ENCODE measurements around the gene RNF224.

DNA sequence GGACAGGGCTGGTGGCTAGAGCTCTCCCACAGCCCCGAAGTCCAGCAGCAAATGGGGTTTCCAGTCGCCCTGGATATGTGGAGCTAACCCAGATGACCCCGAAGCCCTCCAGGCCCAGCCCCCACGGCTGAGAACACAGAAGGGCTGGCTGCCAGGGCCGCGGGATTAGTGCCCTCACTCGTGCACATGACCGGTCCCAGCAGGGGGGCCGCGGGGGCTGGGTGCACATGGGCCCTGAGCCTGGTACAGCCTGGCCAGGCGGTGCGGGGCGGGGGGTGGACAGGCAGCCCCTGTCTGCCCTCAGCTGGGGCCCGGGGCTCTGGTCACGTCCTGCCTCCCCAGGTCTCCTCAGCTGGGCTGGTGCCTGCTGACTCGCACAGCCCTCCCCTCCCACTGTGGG is 32.9 kb upstream of the RNF224 start:
- TF ChIP-seq REST (IDR thresholded peaks at IDR 0.05; ENCODE audit: unreplicated experiment) (no peak), POLR2AphosphoS5 (IDR thresholded peaks at IDR 0.05; ENCODE audit: low read depth) (no peak)
- TF ChIP-seq, protein P1, sequence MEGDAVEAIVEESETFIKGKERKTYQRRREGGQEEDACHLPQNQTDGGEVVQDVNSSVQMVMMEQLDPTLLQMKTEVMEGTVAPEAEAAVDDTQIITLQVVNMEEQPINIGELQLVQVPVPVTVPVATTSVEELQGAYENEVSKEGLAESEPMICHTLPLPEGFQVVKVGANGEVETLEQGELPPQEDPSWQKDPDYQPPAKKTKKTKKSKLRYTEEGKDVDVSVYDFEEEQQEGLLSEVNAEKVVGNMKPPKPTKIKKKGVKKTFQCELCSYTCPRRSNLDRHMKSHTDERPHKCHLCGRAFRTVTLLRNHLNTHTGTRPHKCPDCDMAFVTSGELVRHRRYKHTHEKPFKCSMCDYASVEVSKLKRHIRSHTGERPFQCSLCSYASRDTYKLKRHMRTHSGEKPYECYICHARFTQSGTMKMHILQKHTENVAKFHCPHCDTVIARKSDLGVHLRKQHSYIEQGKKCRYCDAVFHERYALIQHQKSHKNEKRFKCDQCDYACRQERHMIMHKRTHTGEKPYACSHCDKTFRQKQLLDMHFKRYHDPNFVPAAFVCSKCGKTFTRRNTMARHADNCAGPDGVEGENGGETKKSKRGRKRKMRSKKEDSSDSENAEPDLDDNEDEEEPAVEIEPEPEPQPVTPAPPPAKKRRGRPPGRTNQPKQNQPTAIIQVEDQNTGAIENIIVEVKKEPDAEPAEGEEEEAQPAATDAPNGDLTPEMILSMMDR (conservative IDR thresholded peaks at IDR 0.05; ENCODE audit: low read depth in 2 of 2): no peak
